Osteocyte (in vitro differentiated cells): ENCODE measurements around the gene SMIM43. TPM values are rescaled to one million over a fixed set of nuclear protein-coding genes. Genes with fewer than 3 reads are reported as not detected.
A peak's percentile ranks its signal among the peaks of the same experiment; 100 is the strongest.
"Not testable (repeated sequence)": the region's sequence is repeated elsewhere in the genome, so short reads cannot be mapped to it uniquely, and the experiment has no call there.

Source experiments
- DNase-seq: peaks from one replicate; pipeline ENCODE4 v3.0.0; 2021; ENCODE audit warnings: mixed read lengths; ENCODE audit not compliant: unreplicated experiment; ENCODE audit errors: extremely low spot score
- H3K27ac Mint-ChIP-seq: one replicate; pipeline ENCODE4 v1.8.0; 2021; ENCODE audit warnings: mild to moderate bottlenecking, mixed read lengths; ENCODE audit not compliant: unreplicated experiment
- H3K27me3 Mint-ChIP-seq: one replicate; pipeline ENCODE4 v1.8.0; 2021; ENCODE audit warnings: mixed read lengths; ENCODE audit not compliant: unreplicated experiment
- H3K36me3 Mint-ChIP-seq: one replicate; pipeline ENCODE4 v1.8.0; 2021; ENCODE audit warnings: mixed read lengths; ENCODE audit not compliant: unreplicated experiment
- H3K4me1 Mint-ChIP-seq: one replicate; pipeline ENCODE4 v1.8.0; 2021; ENCODE audit warnings: mixed read lengths; ENCODE audit not compliant: unreplicated experiment
- H3K4me3 Mint-ChIP-seq: one replicate; pipeline ENCODE4 v1.8.0; 2021; ENCODE audit warnings: mild to moderate bottlenecking, moderate library complexity, mixed read lengths; ENCODE audit not compliant: unreplicated experiment
- H3K9me3 Mint-ChIP-seq: one replicate; pipeline ENCODE4 v1.8.0; 2021; ENCODE audit warnings: mixed read lengths; ENCODE audit not compliant: unreplicated experiment
- CTCF ChIP-seq: fragments of 200-600 bp; sonication (generic); IDR thresholded peaks from 2 replicates; pipeline ENCODE4 v1.5.0; 2021; ENCODE audit warnings: antibody characterized with exemption, mild to moderate bottlenecking, moderate library complexity
- total RNA-seq: library from RNA; stranded (reverse); gene quantifications from 2 replicates; pipeline ENCODE4 v1.2.1, GENCODE V29; 2021

Gene SMIM43
- total RNA-seq, 1 donor from 2014 or later = not detected

- Mint-ChIP-seq H3K4me3 (peak overlapping the region; percentile 76), H3K27me3 (peaks cover 72% of the 10 kb centered on the region), H3K27ac (no peak overlapping the region), H3K9me3 (no peaks in the 10 kb centered on the region), H3K4me1 (peaks cover 5% of the 10 kb centered on the region), H3K36me3 (no peaks in the 10 kb centered on the region)
- no peak for DNase-seq
- TF ChIP-seq CTCF = no peak
These were observed 373 bp upstream of the SMIM43 start for GRCh38 chr4:121765368-121765705.

- no peaks in the 10 kb centered on the region for H3K9me3 Mint-ChIP-seq
- H3K4me1 Mint-ChIP-seq = peaks cover 5% of the 10 kb centered on the region
- no peak for DNase-seq
- no peaks in the 10 kb centered on the region for H3K36me3 Mint-ChIP-seq
- peaks cover 68% of the 10 kb centered on the region for H3K27me3 Mint-ChIP-seq
- no peak for TF ChIP-seq CTCF
- H3K4me3 Mint-ChIP-seq = peak overlapping the region; percentile 76
- H3K27ac Mint-ChIP-seq = no peak overlapping the region
These were observed 662 bp downstream of the SMIM43 start for GRCh38 chr4:121764303-121764701.

- DNase-seq = no peak
- Mint-ChIP-seq H3K4me1 (peaks cover 1% of the 10 kb centered on the region), H3K4me3 (no peak overlapping the region), H3K36me3 (no peaks in the 10 kb centered on the region), H3K27me3 (peaks cover 55% of the 10 kb centered on the region), H3K9me3 (no peaks in the 10 kb centered on the region), H3K27ac (no peak overlapping the region)
- no peak for TF ChIP-seq CTCF
These were observed 4.8 kb downstream of the SMIM43 start for GRCh38 chr4:121760205-121760604.

- TF ChIP-seq CTCF = no peak
- Mint-ChIP-seq H3K27ac (no peak overlapping the region), H3K27me3 (peaks cover 60% of the 10 kb centered on the region), H3K4me3 (no peak overlapping the region), H3K36me3 (no peaks in the 10 kb centered on the region), H3K9me3 (peaks cover 1% of the 10 kb centered on the region), H3K4me1 (no peaks in the 10 kb centered on the region)
- DNase-seq = no peak
These were observed 5.9 kb downstream of the SMIM43 start for GRCh38 chr4:121758925-121759568.

- not testable (repeated sequence) for H3K9me3 Mint-ChIP-seq, H3K36me3 Mint-ChIP-seq, DNase-seq, H3K4me1 Mint-ChIP-seq, H3K4me3 Mint-ChIP-seq, H3K27ac Mint-ChIP-seq
- peaks cover 64% of the 10 kb centered on the region for H3K27me3 Mint-ChIP-seq
These were observed 12.8 kb downstream of the SMIM43 start for GRCh38 chr4:121752142-121752541.

- H3K27me3 Mint-ChIP-seq = peaks cover 46% of the 10 kb centered on the region
- H3K9me3 Mint-ChIP-seq = peaks cover 4% of the 10 kb centered on the region
- no peaks in the 10 kb centered on the region for H3K4me1 Mint-ChIP-seq
- H3K4me3 Mint-ChIP-seq = no peak overlapping the region
- no peak overlapping the region for H3K27ac Mint-ChIP-seq
- H3K36me3 Mint-ChIP-seq = peaks cover 1% of the 10 kb centered on the region
- no peak for DNase-seq
- TF ChIP-seq CTCF = no peak
These were observed 15.7 kb downstream of the SMIM43 start for GRCh38 chr4:121749225-121749624.
